ENCODE data around the gene TFDP2.

Gene TFDP2

DNA sequence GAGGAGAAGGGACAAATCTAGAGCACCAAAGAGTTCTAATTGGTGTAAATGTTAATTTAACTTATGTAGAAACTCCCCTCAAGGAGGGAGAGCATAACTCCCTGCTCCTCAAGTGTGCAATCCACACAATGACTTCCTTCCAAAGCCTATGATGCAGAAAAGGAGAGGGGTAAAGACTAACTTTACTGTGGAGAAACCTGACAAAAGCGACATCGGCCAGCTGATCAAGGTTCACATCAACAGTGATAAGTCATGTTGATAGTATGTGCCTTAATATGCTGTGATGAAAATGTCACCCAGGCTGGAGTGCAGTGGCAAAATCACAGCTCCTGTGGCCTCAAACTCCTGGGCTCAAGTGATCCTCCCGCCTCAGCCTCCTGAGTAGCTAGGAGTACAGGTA is 76.5 kb downstream of the TFDP2 start:
- H3K4me3 ChIP-seq (replicated peaks; ENCODE audit: low read depth, low read length), result no peak overlapping the region
- no peak for DNase-seq (ENCODE audit: low read depth)
- TF ChIP-seq, protein P1, sequence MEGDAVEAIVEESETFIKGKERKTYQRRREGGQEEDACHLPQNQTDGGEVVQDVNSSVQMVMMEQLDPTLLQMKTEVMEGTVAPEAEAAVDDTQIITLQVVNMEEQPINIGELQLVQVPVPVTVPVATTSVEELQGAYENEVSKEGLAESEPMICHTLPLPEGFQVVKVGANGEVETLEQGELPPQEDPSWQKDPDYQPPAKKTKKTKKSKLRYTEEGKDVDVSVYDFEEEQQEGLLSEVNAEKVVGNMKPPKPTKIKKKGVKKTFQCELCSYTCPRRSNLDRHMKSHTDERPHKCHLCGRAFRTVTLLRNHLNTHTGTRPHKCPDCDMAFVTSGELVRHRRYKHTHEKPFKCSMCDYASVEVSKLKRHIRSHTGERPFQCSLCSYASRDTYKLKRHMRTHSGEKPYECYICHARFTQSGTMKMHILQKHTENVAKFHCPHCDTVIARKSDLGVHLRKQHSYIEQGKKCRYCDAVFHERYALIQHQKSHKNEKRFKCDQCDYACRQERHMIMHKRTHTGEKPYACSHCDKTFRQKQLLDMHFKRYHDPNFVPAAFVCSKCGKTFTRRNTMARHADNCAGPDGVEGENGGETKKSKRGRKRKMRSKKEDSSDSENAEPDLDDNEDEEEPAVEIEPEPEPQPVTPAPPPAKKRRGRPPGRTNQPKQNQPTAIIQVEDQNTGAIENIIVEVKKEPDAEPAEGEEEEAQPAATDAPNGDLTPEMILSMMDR (IDR thresholded peaks at IDR 0.05; ENCODE audit: low read length, missing control alignments), result no peak

- H3K4me3 ChIP-seq (replicated peaks; ENCODE audit: low read depth, low read length), result no peak overlapping the region
- TF ChIP-seq, protein P1 (IDR thresholded peaks at IDR 0.05; ENCODE audit: low read length, missing control alignments), result no peak
- DNase-seq (ENCODE audit: low read depth), result no peak
These were observed 83.4 kb downstream of the TFDP2 start for GRCh38 chr3:142065932-142066331.

DNA sequence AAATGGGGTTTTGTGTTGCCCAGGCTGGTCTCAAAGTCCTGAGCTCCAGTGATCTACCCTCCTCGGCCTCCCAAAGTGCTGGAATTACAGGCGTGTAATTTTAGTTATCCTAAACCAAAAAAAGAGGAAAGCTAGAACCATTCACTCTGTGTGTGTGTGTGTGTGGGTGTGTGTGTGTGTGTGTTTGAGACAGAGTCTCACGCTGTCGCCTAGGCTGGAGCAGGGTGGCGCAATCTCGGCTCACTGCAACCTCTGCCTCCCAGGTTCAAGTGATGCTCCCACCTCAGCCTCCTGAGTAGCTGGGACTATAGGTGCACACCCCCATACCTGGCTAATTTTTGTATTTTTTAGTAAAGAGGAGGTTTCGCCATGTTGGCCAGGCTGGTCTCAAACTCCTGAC is 84.0 kb downstream of the TFDP2 start:
- H3K4me3 ChIP-seq (replicated peaks; ENCODE audit: low read depth, low read length), result no peak overlapping the region
- no peak for DNase-seq (ENCODE audit: low read depth)
- TF ChIP-seq, protein P1 (IDR thresholded peaks at IDR 0.05; ENCODE audit: low read length, missing control alignments), result no peak

DNA sequence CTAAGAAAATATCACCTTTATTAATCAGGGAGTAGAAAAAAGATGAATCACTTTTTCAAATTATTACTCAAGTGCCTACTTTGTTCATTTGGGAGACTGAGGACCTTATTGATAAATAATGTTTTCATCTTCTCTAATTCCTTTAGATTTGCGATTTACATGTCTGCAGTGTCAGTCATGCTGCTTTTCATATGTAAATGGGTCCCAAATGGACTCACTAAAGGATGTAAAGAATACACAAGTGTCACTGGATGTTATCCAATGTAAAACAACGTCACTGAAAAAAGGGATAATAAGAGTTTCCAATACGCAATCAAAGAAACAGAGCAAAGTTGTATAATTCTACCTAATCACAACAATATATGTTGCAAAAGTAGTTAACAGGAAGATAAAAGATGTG is 84.9 kb downstream of the TFDP2 start:
- no peak overlapping the region for H3K4me3 ChIP-seq (replicated peaks; ENCODE audit: low read depth, low read length)
- DNase-seq (ENCODE audit: low read depth), result no peak
- TF ChIP-seq, protein P1 (IDR thresholded peaks at IDR 0.05; ENCODE audit: low read length, missing control alignments), result no peak

DNA sequence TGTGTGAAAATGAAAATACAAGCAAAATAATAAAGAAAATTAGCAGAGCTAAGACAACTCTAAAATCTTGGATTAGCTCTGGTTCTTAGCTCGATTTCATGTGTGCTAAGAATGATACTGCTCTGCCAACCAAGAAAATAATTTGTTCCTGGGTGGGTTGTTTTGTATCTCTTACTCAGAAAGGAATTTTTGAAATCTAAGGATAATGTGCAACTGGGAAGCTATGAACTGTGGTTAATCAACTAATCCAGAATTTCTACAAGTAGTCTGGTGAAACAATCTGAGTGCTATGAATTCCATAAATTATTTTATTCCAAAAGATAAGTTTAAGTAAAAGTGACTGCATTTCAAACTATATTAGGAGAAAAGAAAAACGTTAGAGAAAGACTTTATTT is 92.0 kb downstream of the TFDP2 start:
- TF ChIP-seq, protein P1 (IDR thresholded peaks at IDR 0.05; ENCODE audit: low read length, missing control alignments), result no peak
- no peak overlapping the region for H3K4me3 ChIP-seq (replicated peaks; ENCODE audit: low read depth, low read length)
- DNase-seq (ENCODE audit: low read depth), result no peak

- no peak for DNase-seq (ENCODE audit: low read depth)
- TF ChIP-seq, protein P1 (IDR thresholded peaks at IDR 0.05; ENCODE audit: low read length, missing control alignments), result no peak
- H3K4me3 ChIP-seq (replicated peaks; ENCODE audit: low read depth, low read length), result no peak overlapping the region
These were observed 92.6 kb downstream of the TFDP2 start for GRCh38 chr3:142056656-142057330.

DNA sequence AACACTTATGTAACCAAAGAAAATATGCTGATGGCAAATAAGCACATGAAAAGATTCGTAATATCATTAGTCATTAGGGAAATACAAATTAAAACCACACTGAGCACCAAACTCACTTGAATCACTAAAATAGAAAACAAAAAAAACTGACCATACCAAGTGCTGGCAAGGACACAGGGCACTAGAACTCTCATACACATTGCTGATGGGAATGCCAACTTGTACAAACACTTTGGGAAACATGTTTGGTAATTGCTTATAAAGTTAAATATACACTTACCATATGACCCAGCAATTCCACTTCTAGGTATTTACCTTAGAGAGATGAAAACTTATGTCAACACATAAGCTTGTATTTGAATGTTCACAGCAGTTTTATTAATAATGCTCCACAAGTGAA is 95.5 kb downstream of the TFDP2 start:
- TF ChIP-seq, protein P1 (IDR thresholded peaks at IDR 0.05; ENCODE audit: low read length, missing control alignments), result no peak
- no peak for DNase-seq (ENCODE audit: low read depth)
- H3K4me3 ChIP-seq (replicated peaks; ENCODE audit: low read depth, low read length), result no peak overlapping the region

All from fibroblast of pulmonary artery (primary cell).